GM21717 (cell line): ENCODE results near the gene MAGI2.

Experiments
- ATAC-seq: cut with Tn5 transposase; IDR thresholded peaks from one replicate; pipeline ENCODE4 v1.9.1; 2021; ENCODE audit warnings: mild to moderate bottlenecking, moderate library complexity; ENCODE audit not compliant: unreplicated experiment

Gene MAGI2

GRCh38 chr7:79381921-79382320 is 71.5 kb downstream of the MAGI2 start:
- ATAC-seq, result no peak

- ATAC-seq, result no peak
Observed at GRCh38 chr7:79377097-79377496, 76.4 kb downstream of the MAGI2 start.

- no peak for ATAC-seq
Observed at GRCh38 chr7:79376299-79377025, 77.0 kb downstream of the MAGI2 start.

GRCh38 chr7:79361214-79361613 is 92.3 kb downstream of the MAGI2 start:
- ATAC-seq, result no peak

- no peak for ATAC-seq
Observed at GRCh38 chr7:79359827-79360226, 93.6 kb downstream of the MAGI2 start.

GRCh38 chr7:79357101-79357500 is 96.4 kb downstream of the MAGI2 start:
- ATAC-seq, result no peak

- no peak for ATAC-seq
Observed at GRCh38 chr7:79353720-79354468, 99.6 kb downstream of the MAGI2 start.

- no peak for ATAC-seq
Observed at GRCh38 chr7:79352323-79352722, 101.1 kb downstream of the MAGI2 start.

- ATAC-seq, result no peak
Observed at GRCh38 chr7:79347351-79347750, 106.1 kb downstream of the MAGI2 start.

GRCh38 chr7:79341902-79342301 is 111.6 kb downstream of the MAGI2 start:
- ATAC-seq, result no peak

- no peak for ATAC-seq
Observed at GRCh38 chr7:79340212-79340611, 113.3 kb downstream of the MAGI2 start.

GRCh38 chr7:79339208-79339925 is 114.1 kb downstream of the MAGI2 start:
- ATAC-seq, result no peak

- ATAC-seq, result no peak
Observed at GRCh38 chr7:79337717-79338116, 115.8 kb downstream of the MAGI2 start.

GRCh38 chr7:79334841-79335240 is 118.6 kb downstream of the MAGI2 start:
- ATAC-seq, result no peak

- ATAC-seq, result no peak
Observed at GRCh38 chr7:79334334-79334733, 119.1 kb downstream of the MAGI2 start.

GRCh38 chr7:79332091-79332490 is 121.4 kb downstream of the MAGI2 start:
- ATAC-seq, result no peak

GRCh38 chr7:79329464-79329863 is 124.0 kb downstream of the MAGI2 start:
- ATAC-seq, result no peak

- ATAC-seq, result no peak
Observed at GRCh38 chr7:79320741-79321473, 132.6 kb downstream of the MAGI2 start.

- no peak for ATAC-seq
Observed at GRCh38 chr7:79319369-79319768, 134.1 kb downstream of the MAGI2 start.

GRCh38 chr7:79317728-79318127 is 135.7 kb downstream of the MAGI2 start:
- no peak for ATAC-seq

- ATAC-seq, result no peak
Observed at GRCh38 chr7:79312022-79312421, 141.4 kb downstream of the MAGI2 start.
